Kidney epithelial cell (primary cell): ENCODE results near the gene C11orf97. TPM values are rescaled to one million over a fixed set of nuclear protein-coding genes. Genes with fewer than 3 reads are reported as not detected.

Experiments used
- DNase-seq: peaks from one replicate; pipeline ENCODE4 v3.0.0-alpha.2; 2010; ENCODE audit warnings: low read depth
- H3K27me3 ChIP-seq: 2 replicates; pipeline ENCODE4 v1.6.0; 2011; ENCODE audit warnings: low read length; ENCODE audit not compliant: control insufficient read depth, insufficient read depth
- H3K36me3 ChIP-seq: 2 replicates; pipeline ENCODE4 v1.5.1; 2011; ENCODE audit warnings: low read length; ENCODE audit not compliant: control insufficient read depth, insufficient read depth
- H3K4me3 ChIP-seq: 2 replicates; pipeline ENCODE4 v1.5.1; 2011; ENCODE audit warnings: low read depth, mild to moderate bottlenecking, control low read depth, low read length
- CTCF ChIP-seq: IDR thresholded peaks from 2 replicates; pipeline ENCODE4 v1.5.1; 2011; ENCODE audit warnings: mild to moderate bottlenecking, moderate library complexity, low read length, control low read depth, inconsistent platforms; ENCODE audit not compliant: insufficient read depth, poor library complexity, severe bottlenecking
- total RNA-seq: library from RNA; depleted of rRNA; stranded (reverse); fragments of >200 nt; gene quantifications from 2 replicates; pipeline ENCODE4 v1.2.3, GENCODE V29; 2015

C11orf97 gene
- total RNA-seq, 1 donor from 2014 or later = not detected

GRCh38 chr11:94536386-94536785, 24.1 kb downstream of the C11orf97 start:
- DNase-seq = no peak
- no peaks in the 10 kb centered on the region for H3K27me3 ChIP-seq
- H3K4me3 ChIP-seq = no peak overlapping the region
- TF ChIP-seq CTCF = no peak
- no peaks in the 10 kb centered on the region for H3K36me3 ChIP-seq

GRCh38 chr11:94537031-94537600, 24.9 kb downstream of the C11orf97 start:
- no peak for TF ChIP-seq CTCF
- no peak overlapping the region for H3K4me3 ChIP-seq
- no peak for DNase-seq
- no peaks in the 10 kb centered on the region for H3K27me3 ChIP-seq
- no peaks in the 10 kb centered on the region for H3K36me3 ChIP-seq

- DNase-seq = no peak
- no peak for TF ChIP-seq CTCF
- Histone ChIP-seq H3K36me3 (no peaks in the 10 kb centered on the region), H3K27me3 (no peaks in the 10 kb centered on the region), H3K4me3 (no peak overlapping the region)
These were observed 27.2 kb downstream of the C11orf97 start for GRCh38 chr11:94539420-94539819.

GRCh38 chr11:94543695-94544645, 31.7 kb downstream of the C11orf97 start, which contains the start of gene FUT4:
FUT4 (plus strand) TSS chr11:94543921; CDS start chr11:94544134, 213 bp downstream.
- no peaks in the 10 kb centered on the region for H3K36me3 ChIP-seq
- H3K4me3 ChIP-seq = peak within 1 kb of the TSS; percentile 58
- DNase-seq = peak; percentile 43
- H3K27me3 ChIP-seq = no peaks in the 10 kb centered on the region
- no peak for TF ChIP-seq CTCF

- no peak for TF ChIP-seq CTCF
- H3K27me3 ChIP-seq = no peaks in the 10 kb centered on the region
- DNase-seq = no peak
- H3K36me3 ChIP-seq = no peaks in the 10 kb centered on the region
- peak overlapping the region; percentile 58 for H3K4me3 ChIP-seq
These were observed 32.5 kb downstream of the C11orf97 start for GRCh38 chr11:94544646-94545263.
